GM19240 (cell line): ENCODE data around the gene KCNIP2.
A peak's percentile ranks its signal among the peaks of the same experiment; 100 is the strongest.

Experiments used
- DNase-seq: peaks from one replicate; pipeline ENCODE4 v3.0.0; 2011; ENCODE audit warnings: low spot score; ENCODE audit not compliant: insufficient read length

KCNIP2 gene

DNA sequence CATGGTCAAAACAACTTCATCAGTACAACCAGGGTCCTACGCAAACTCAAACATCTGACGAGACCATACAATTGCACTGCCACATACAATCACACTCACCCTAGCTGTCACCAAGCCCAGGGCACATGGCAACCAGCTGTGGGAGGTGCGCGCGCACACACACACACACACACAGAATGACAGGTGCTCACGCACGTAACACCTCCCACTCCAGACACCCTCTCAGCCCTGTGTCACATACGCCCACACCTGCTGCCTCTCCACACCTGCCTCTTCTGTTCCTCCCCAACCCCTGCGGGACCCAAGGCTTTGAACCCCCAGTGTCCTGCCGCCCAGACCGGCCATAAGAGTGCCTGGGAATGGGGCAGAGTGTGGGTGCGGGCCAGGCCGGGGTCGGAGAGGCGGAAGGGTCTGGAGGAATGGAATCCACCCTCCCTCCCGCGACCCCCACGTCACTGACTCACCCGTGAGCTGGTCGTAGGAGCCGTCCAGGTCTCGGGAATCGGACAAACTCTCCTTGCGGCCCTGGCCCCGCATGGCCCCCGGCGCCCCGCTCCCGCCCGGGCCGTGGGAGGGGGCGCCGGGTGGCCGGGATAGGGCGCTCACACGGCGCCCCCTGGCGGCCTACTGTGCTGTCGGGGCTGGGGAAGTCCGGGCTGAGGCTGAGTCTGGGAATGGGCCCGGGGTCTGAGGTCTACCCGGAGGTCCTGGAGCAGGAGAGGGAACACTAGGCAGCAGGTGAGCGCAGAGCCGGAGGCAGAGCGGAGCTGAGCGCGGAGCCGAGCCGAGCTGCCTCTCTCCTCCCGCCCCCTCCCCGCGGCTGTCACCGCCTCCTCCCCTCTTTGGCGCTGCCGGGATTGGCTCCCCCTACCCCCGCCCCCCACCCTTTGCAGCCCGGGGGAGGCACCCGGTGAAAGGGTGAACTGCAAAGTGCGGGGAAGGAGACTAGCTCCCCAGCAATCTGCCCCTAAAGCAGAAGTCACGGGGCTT is at the start of gene KCNIP2:
Gene KCNIP2, minus strand, starts transcription at position 769 of the 990 bp plus-strand sequence. Its CDS starts 232 bp downstream, at position 537.
- no peak for DNase-seq

DNA sequence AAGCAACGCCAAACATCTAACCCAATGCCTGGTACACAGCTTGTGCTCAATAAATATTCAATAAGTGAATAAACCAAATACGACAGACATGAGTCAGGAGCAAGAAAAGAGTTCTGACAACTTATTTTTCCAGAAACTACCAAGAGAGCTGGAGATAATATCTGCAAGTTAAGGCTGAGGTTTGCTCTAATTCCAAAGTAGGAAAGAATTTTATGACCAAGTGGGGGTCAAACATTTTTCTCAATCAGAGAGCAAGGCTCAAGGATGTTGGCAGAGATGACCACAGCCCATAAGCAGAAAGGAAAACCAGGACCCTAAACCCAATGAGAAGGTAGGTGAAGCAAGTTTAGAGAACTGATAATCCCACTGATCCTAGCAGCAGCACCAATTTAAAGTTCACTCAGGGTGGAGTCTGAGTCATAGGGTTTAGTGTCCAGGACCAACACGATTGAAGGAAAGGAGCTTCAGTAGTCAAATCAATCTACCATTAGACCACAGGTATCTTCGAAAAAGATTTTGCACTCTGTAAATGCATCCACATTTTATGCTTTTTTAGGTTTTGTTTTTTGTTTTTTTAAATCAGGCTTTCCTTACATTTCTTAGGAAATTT is 49.3 kb upstream of the KCNIP2 start:
- no peak for DNase-seq

DNA sequence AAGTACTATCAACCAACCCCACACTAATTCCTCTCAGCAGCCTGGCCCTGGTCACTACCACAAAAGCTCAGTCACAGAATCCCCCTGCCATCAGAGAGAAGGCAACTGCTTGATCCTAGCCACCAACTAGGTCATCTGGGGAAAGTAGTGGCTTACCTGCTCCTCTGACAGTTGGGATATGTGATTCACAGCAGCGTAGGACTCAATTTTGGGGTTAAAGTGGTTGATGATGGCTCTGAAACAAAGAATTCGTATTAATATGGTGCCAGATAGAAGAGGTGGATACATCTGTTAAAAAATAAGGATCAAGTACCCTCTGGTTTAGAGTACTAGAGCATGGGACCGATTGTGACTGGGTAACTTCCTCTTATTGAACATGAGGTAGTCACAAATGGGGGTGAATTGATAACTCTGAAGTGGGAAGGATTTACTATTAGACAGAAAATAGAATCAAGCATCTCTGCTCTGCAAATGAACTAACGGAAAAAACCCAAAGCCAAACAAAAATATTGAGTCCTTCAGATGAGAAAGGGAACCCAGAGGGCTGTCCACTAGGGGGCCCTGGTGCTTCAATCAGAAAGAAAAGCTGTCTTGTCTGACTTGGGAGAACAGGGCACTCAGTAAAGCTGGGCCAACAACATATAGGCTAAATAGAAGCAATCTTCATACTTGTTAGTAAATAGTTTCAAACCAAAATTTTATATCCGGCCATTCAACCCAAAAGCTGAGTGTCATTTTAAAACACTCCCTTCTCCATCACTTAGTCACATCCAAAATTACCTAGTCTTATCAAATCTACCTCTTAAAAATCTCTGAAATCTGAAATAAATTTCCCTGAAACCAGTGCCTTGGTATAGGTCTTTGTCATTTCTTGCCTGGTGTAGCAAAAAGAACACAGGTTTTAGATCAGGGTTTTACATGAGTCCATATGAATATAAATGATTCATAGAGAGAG is 45.9 kb upstream of the KCNIP2 start:
- DNase-seq = peak; percentile 65

DNA sequence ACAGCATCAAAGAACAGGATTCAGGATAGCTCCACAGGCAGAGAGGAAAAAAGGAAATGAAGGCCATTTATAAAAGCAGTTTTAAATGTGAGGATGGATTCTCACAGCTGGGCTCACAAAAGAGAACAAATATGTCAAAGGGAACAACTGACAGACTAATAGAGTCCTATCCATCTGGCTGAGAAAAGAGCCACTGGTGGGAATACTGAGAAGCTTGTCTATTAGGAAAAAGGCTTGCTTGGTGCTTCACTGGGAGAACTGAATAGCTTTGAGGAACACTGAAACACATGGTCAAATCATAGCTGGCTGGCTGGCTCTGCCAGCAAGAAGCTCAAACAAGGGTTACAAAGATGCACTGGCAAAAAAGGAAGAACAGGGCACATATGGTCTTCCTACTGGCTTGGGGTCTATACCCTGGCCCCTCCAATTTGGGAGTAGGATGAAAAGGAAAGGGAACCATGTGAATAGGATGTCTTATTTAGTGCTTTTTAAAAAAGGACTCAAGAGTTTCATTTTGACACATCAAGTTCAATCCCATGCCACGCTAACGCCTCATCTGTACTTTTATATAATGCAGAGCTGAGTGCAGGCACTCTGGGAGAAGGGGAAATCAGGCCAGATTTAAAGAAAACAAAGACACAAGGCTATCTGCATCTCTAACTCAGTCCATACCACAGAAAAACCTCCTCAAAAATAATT is 44.8 kb upstream of the KCNIP2 start:
- DNase-seq = no peak

DNA sequence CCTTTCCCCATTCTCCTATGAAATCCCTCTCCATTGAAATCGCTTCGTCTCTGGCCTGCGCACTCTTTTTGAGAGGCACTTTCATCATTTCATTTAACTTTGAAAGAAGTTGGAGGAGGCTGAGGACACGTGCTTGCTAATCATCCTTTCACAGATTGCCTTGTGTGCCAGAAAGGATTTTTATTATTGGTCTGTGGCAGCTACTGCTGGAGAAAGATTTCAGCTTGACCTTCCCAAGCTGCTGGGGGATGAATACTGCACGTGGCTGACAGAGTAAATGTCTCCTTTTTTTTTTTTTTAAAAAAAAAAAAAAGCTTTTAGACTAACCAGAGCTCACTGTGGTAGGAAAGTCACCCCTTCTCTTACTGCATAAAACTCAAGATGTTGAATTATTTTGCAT is 44.2 kb upstream of the KCNIP2 start:
- DNase-seq = no peak

DNA sequence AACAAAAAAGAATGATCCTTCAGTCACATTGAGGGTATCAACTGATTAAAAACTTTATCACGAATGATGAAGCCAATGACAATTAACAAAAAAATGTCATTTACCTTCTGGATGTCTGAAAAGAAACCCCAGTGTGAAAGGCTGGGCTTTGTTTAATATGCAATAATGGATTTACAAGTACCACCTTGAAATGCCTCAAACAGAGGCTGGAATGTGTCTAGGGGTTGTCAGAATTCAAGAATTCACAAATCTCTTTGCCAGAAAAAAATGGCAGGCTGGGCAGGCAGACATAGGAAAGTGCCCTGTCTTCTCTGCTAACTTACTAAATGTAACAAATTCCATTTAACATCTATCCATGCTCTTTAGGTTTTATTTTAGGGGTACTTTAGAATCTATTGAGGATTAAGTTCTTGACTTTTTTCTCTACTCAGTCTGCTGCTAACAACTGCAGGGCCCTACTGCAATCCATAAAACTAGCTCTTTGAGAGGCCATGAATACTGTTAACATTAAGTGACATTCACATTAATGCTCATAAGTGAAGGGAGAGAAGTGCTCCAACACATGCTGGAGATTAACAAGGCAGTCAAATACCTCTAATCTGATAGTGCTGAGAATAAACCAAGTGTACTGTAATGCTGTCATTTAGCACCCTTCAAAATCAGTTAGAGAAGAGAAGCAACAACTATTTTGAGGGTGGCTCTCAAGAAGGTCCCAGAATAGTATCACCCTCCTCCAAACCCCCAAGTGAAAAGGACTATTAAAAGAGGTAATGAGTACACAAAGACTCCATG is 43.1 kb upstream of the KCNIP2 start:
- DNase-seq = no peak

DNA sequence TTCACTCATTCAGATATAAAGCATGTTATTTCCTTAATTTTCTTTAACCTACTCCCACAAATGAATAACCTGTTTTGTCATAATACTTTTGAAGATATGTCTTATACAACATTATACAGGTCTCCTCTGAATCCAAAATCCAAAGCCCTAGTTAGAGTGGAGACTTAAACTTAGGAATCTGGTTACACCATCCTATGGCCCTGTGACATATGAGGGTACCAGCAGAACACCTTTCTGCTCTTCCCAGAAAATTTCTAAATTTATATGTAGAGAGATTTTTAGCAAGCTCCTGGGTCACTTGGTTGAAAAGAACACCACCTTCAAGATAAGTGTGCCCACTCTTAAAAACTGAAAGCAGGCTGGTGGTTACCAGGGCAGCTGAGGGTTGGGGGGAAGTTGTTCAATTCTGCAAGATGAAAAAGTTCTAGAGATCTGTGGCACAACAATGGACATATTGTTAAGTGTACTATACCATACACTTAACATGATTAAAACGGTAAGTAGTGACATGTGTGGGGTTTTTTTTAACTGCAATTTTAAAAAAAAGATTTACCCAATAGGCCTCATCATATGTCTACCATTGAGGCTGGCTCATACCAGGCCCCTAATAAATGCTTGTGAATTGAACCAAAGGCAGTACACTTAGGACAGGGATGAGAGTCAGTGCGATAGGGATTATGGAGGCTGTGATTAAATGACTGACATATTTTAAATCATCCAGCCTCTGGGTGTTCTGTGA is 37.6 kb upstream of the KCNIP2 start:
- no peak for DNase-seq

DNA sequence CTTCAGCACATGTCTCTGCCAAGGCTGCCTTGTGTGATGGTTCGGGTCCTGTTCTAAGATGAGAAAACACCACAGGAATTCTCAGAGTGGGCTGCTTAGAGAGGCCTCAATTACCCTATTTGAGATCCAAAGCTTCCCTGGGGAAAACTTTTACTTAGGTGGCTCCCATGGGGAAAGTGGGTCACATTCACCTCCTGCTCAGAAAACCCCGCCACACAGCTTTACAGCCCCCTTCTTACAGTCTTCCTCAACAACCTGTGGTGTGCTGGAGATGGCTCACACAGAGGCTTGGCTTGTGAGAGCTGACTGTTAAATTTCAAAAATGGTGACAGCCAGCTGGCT is 36.6 kb upstream of the KCNIP2 start:
- no peak for DNase-seq

DNA sequence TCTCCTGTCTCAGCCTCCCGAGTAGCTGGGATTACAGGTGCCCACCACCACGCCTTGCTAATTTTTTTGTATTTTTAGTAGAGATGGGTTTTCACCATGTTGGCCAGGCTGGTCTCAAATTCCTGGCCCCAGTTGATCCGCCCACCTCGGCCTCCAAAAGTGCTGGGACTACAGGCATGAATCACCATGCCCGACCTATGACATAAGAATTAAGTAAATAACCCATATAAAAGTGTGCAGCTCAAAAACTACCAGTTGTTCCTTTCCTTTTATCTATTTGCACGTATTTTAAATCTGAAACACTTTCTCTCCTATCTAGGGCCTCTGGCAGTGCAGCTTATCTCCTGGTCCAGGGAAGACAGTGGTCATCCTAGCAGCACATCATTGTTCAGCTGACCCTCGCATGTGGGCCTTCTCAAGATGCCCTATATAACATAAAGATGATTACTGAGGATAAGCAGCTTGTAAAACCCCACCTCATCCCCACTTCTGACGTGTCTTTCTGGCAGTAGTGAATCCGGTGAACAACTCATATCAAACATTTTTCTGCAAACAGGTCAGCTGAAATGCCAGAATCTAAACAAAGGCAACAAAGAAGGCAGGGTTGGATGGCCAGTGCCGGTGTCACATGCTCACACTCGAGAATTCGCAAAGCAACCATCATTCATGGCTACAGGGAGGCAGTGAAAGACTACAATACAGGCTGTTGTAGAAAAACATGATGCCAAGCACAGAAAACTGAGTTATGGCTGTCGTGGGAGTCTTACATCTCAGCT is 36.0 kb upstream of the KCNIP2 start:
- no peak for DNase-seq

DNA sequence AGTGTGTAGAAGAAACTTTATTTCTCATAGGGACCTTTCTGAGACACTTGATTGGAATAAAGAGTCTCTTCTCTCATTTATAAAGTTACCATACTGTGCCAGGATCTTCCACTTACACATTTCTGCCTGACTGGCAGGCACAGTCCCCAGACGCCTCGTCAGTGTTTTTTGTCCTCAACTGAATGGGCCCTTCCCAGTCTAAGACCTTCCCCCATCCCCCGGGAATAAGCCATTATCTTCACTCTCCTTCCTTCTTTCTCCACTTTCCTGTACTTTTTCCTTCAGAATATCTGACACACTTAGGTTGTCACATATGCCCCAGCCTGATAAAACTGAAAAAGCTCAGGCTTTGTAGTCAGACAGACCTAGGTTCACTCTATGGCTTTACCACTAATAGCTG is 35.3 kb upstream of the KCNIP2 start:
- DNase-seq = no peak

DNA sequence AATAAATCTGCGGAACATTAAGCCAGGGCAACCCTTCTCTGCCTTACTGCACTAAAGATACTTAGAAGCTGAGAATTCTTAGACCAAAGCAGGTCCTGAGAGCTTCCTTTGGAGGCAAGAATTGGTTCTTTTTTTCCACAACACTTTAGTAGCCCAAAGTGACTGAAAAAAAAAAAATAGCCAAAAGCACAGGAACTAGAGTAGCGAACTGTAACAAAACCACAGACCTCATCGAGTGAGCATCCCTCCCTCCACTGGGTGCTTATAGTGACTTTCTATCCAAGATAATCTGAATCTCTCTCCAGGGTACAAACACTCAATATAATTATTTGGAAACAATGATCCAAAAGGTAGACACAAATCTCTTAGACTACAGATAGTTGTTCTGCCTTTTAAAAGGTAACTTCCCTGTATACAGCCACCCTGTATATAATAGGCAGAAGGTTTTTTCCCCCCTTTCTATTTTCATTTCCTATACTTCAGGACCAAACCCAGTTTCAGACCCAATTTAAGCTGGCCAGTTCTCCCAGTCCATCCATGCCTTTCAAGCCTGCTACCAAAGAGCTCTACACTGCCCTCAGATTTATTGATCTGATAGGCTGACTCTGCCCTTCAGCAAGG is 31.6 kb upstream of the KCNIP2 start:
- DNase-seq = no peak

DNA sequence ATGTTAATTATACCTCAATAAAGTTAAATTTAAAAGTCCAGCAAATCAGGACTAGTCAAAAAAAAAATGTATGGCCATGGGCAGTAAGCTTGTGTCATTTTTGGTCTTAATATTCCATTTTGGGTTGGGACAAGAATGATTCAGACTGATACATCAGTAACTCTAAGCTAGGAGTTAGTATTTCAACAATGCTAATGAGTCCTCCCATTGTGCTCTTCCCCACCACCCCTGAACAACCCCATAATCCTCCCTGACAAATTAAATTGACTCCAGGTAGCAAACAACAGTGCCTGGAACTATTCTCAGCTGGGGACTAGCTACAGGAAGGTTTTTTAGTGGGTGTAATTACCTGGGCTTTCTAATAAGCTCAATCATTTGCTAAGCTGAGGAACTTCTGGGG is 30.7 kb upstream of the KCNIP2 start:
- DNase-seq = no peak

DNA sequence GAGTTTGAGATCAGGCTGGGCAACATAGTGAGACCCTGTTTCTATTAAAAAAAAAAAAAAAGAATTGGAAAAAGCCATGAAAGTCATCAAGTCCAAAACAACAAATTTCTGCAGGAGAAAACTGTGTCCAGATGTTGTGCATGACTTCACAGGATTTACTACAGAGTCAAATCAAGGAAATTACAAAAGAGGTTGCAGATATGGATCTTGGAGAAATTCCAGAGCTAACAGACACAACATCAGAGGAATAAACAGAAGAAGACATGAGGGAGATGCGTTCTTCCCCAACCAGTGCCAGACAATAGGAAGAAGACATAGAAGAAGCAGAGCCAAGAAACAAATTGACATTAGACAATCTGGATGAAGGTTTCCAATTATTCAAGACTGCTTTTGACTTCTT is 24.3 kb upstream of the KCNIP2 start:
- DNase-seq = no peak

DNA sequence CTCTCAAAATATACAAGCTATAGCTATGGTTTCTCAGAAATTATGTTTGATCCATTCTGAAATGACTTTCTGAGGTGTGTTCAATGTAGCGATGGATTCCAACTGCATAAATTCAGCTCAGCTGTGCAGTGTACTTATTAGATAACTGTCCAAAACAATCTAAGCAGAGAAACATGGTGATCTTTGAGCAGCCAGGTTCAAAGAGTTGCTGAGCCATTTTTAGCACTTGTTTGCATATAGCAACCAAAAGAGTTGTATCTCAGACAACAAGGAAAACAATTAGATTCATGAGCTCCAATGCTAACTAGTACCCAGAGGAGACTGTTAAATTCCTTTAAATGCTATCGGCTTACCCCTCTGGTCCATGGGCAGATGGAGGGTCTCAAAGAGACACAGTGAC is 15.9 kb upstream of the KCNIP2 start:
- no peak for DNase-seq

DNA sequence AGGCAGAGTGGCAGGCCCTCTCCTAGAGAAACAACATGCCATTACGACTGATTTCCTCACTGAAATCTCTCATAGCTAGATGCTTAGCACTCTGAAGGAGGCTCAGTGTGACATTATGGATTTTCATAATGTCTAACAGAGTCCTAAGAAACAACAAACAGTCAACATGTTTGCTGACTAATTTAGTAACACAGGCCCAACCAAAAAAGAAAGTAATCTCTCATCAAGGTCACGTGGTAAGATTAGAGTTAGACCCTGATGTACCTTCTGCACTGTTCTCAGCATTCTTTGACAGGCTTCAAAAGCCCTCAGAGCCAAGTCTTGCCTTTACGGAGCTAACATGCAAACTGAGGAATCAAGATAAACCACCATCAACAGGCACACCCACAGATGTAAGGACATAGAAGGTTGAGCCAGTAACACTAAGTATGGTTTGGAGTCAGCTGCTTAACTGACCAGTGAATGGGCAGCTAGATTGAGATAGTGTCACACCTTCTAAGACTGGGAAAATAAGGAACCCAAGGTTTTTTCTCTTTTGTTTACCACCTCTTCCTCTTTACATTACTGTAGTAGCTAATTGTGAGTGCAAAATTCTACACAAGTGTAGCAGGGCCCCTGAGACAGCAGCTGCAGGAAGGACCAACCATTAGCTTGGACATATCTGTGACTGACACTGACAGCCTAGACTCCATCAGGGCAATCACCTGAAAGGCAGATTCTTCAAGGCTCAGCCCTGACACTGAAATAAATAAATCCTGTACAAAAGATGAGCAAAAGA is 15.3 kb upstream of the KCNIP2 start:
- no peak for DNase-seq

DNA sequence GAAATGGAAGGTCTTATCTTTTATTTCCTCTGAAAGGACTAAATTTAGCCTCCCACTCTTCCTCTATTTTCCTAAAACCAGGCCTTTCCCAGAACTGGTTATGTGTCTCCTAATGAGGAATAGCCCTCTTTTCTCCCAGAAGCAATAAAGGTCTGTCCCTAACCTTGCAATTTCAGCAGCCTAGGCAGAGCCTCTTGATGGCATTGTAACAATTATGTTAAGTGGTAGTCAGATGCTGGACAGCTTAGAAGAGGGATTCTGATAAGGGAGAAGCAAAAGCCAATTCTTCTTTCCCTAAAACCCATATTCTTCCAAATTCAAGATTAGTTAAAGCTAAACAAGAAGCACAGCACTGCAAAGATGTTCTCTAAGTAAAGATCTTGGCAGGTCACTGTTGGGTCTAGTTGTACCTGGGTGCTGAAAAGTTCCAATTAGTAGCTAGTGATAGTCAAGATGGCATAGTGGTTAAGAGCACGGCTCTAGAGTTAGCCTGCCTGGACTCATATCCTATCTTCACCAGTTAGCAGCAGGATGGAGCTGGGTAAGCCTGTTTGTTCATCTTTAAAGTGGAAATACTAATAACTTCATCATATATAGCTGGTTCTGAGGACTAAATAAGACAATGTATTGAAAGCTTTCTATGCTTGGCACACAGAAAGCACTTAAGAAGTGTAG is 14.3 kb upstream of the KCNIP2 start:
- DNase-seq = no peak

DNA sequence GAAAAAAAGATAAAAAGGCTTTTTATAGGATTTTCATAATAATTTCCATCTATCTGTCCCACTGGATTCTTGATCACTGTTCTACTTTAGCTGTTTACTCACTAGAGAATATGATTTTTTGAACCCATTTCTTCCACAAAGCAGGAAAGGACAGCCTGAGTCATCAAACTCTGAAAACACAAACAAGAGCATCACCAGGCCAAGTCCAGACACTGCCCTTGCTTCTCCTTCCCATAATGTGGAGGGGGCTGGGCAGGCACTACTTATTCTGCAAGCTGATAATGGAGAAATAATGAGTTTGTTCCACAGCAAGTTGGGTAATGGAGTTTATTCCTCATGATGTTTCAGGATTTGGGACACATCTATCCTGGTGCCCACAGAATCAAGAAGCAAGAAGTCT is 13.0 kb upstream of the KCNIP2 start:
- no peak for DNase-seq
